ENCODE measurements around the gene ADCY9.
"Not testable (repeated sequence)": the region's sequence is repeated elsewhere in the genome, so short reads cannot be mapped to it uniquely, and the experiment has no call there.

Gene ADCY9

GRCh38 chr16:4116325-4117249 lies at the start of gene ADCY9:
ADCY9 (minus strand) TSS chr16:4116442; CDS start chr16:4115442, 1,000 bp downstream.
- no peak for FAIRE-seq

DNA sequence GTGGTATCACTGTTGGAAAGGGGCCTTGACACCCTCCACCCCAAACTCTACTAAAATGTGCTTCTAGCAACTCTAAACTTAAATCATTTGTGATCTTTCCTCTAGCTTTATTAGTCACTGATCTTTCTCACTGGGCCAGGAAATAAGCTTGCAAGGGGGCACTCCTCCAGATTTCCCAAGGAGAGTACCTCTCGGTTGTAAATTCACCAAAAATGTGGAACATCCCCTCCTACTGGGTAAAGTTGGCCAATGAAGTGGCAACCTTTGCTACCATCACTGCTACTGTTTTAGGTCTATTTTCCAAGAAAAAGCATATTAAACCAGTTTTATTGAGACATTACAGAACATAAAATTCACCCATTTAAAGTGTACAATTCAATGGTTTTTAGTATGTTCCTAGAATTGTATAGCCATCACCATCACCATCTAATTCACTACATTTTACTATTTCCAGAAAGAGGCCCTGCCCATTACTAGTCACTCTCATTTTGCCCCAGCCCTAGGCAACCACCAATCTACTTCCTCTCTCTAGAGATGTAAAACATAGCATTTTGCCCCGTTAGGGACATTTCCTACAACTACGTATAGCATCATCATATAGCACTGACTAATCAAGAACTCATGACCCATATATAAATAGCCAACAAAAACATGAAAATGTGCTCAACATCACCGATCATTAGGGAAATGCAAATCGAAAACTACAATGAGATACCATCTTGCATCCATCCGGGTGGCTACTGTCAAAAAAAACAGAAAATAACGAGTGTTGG lies 44.6 kb upstream of the ADCY9 start:
- no peak for FAIRE-seq

- FAIRE-seq: no peak
These were observed 43.5 kb upstream of the ADCY9 start for GRCh38 chr16:4159726-4160125.

GRCh38 chr16:4158143-4159093 lies 42.2 kb upstream of the ADCY9 start:
- FAIRE-seq: no peak

- FAIRE-seq: no peak
These were observed 41.2 kb upstream of the ADCY9 start for GRCh38 chr16:4157376-4157825.

- not testable (repeated sequence) for FAIRE-seq
These were observed 40.3 kb upstream of the ADCY9 start for GRCh38 chr16:4156503-4156902.

- not testable (repeated sequence) for FAIRE-seq
These were observed 37.1 kb upstream of the ADCY9 start for GRCh38 chr16:4153364-4153763.

- no peak for FAIRE-seq
These were observed 36.0 kb upstream of the ADCY9 start for GRCh38 chr16:4152267-4152666.

- FAIRE-seq: no peak
These were observed 31.0 kb upstream of the ADCY9 start for GRCh38 chr16:4147236-4147635.

GRCh38 chr16:4142268-4142667 lies 26.0 kb upstream of the ADCY9 start:
- no peak for FAIRE-seq

DNA sequence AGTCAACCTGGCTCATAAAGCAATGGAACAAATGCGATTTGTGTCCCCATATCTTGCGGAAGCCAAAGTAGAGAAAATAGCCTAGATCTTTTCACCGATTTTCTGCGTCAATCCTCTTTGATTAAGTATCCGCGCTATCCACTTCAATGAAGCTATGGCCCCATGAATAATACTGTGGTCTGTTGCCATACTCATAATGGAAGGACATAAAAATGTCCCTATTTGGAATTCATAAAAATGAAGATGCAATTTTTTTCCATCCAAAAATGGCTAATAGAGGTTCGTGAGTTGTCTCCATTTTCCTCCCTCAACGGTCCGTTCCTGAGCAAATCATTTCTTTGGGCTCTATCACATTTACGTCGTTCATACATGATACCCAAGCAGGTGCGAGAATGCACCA lies 25.4 kb upstream of the ADCY9 start:
- FAIRE-seq: no peak

GRCh38 chr16:4140652-4141051 lies 24.4 kb upstream of the ADCY9 start:
- FAIRE-seq: peak; percentile 5

- FAIRE-seq: no peak
These were observed 23.7 kb upstream of the ADCY9 start for GRCh38 chr16:4139968-4140367.

GRCh38 chr16:4138713-4139112 lies 22.5 kb upstream of the ADCY9 start:
- FAIRE-seq: no peak

GRCh38 chr16:4137438-4137837 lies 21.2 kb upstream of the ADCY9 start:
- FAIRE-seq: no peak

GRCh38 chr16:4136229-4136813 lies 20.1 kb upstream of the ADCY9 start:
- no peak for FAIRE-seq

DNA sequence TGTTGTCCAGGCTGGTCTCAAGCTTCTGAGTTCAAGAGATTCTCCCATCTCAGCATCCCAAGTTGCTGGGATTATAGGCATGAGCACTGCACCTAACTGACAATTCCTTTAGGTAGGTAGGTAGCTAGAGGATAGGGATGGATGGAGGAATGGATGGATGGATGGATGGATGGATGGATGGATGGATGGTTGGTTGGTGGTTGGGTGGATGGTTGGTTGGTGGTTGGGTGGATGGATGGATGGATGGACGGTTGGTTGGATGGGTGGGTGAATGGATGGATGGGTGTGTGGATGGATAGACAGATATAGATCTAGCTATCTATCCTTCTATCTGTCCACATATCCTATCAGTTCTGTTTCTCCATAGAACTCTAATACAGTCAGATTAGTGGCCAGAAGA lies 19.3 kb upstream of the ADCY9 start:
- FAIRE-seq: no peak

- no peak for FAIRE-seq
These were observed 17.7 kb upstream of the ADCY9 start for GRCh38 chr16:4133897-4134372.

- no peak for FAIRE-seq
These were observed 15.4 kb upstream of the ADCY9 start for GRCh38 chr16:4131621-4132020.

GRCh38 chr16:4124535-4125294 lies 8.5 kb upstream of the ADCY9 start:
- FAIRE-seq: no peak

DNA sequence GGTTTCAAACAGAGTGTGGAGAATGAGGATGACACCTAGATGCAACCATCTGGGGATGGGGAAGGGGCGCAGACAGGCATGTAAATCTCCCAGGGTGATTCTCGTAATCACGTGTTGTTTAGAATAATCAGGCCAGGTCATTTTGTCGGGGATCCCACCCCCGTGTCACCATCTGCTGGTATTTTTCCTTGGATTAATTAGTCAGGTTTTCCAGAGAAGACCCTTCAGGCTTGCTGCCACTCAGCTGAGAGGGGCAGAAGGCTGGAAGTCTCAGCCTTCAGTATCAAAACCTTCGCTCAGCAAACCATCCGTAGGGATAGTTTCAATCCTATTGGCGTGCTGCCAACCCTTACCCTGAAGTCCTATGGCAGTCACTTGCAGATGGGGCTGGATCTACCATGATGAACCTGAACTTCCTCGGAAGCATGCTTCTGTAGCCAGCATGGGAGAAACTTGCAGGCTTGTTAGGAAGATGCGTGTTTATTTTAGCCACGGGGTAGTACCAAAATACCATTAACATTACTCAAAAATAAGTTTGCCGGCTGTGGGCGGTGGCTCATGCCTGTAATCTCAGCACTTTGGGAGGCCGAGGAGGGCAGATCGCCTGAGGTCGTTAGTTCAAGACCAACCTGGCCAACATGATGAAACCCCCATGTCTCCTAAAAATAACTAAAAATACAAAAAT lies 7.5 kb upstream of the ADCY9 start:
- no peak for FAIRE-seq
